ENCODE measurements around the gene SLC7A7.
A peak's percentile ranks its signal among the peaks of the same experiment; 100 is the strongest.
"Not testable (repeated sequence)": the region's sequence is repeated elsewhere in the genome, so short reads cannot be mapped to it uniquely, and the experiment has no call there.

SLC7A7 gene

DNA sequence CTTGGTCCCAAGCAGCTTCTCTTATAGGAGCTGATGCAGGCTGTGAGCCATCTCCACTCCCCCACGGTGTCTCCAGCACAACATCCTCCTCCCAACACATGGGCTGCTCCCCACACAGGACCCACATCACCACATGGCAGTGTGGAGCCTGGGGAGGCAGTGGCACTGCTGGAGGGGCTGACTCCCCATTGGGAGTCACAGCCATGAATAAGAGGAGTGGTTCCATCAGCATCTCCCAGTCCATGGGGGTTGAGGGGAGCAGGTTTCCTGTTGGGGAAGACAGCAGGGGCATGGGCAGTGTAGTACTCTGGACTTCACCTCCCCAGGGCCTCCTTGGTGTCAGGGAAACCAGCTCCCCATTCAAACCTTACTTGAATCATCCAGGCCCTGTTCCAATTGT lies 89.2 kb downstream of the SLC7A7 start:
- no peaks in the 10 kb centered on the region for H3K36me3 ChIP-seq (ENCODE audit: control insufficient read depth in 2 of 2, insufficient read depth in 1 of 2, low read length in 2 of 2)
- no peak overlapping the region for H3K4me3 ChIP-seq (ENCODE audit: low read depth, low read length)
- no peaks in the 10 kb centered on the region for H3K9me3 ChIP-seq (ENCODE audit: control insufficient read depth, insufficient read depth, low read depth, low read length)
- H3K4me1 ChIP-seq (ENCODE audit: control insufficient read depth, insufficient read depth, low read length) = no peaks in the 10 kb centered on the region
- CTCF ChIA-PET = interaction anchor here (0.7 to 1.2 kb wide), 2 partner anchors 62 to 81 kb away, joined by 3 to 5 read pairs; no protein-coding TSS in a partner anchor
- no peak for TF ChIP-seq ZNF670 (tag by site-specific recombination; IDR thresholded peaks at IDR 0.05; ENCODE audit: low read depth)
- no peak for TF ChIP-seq ZNF335 (tag by site-specific recombination; conservative IDR thresholded peaks at IDR 0.05)
- TF ChIP-seq ZIC2 (tag by site-specific recombination; IDR thresholded peaks at IDR 0.05) = peak; percentile 72
- no peak for TF ChIP-seq ZNF555 (tag by site-specific recombination; conservative IDR thresholded peaks at IDR 0.05)
- TF ChIP-seq GLIS1 (tag by site-specific recombination; IDR thresholded peaks at IDR 0.05) = peak; percentile 43; the same call in 1 of the 2 replicates
- no peak overlapping the region for H3K27ac ChIP-seq (ENCODE audit: extremely low read depth, low read depth, low read length)
- POLR2A ChIA-PET = no interaction called here

- H3K27ac ChIP-seq (ENCODE audit: extremely low read depth, low read depth, low read length); H3K4me1 ChIP-seq (ENCODE audit: control insufficient read depth, insufficient read depth, low read length); H3K36me3 ChIP-seq (ENCODE audit: control insufficient read depth in 2 of 2, insufficient read depth in 1 of 2, low read length in 2 of 2); H3K4me3 ChIP-seq (ENCODE audit: low read depth, low read length); POLR2A ChIA-PET; H3K9me3 ChIP-seq (ENCODE audit: control insufficient read depth, insufficient read depth, low read depth, low read length): not testable (repeated sequence)
- CTCF ChIA-PET = interaction anchor here (0.7 to 1.2 kb wide), 2 partner anchors 61 to 82 kb away, joined by 3 to 5 read pairs; no protein-coding TSS in a partner anchor
Measured at GRCh38 chr14:22725374-22725773, 89.9 kb downstream of the SLC7A7 start.

GRCh38 chr14:22724847-22725246 lies 90.4 kb downstream of the SLC7A7 start:
- H3K9me3 ChIP-seq (ENCODE audit: control insufficient read depth, insufficient read depth, low read depth, low read length); POLR2A ChIA-PET; H3K27ac ChIP-seq (ENCODE audit: extremely low read depth, low read depth, low read length); H3K36me3 ChIP-seq (ENCODE audit: control insufficient read depth in 2 of 2, insufficient read depth in 1 of 2, low read length in 2 of 2); H3K4me1 ChIP-seq (ENCODE audit: control insufficient read depth, insufficient read depth, low read length); H3K4me3 ChIP-seq (ENCODE audit: low read depth, low read length): not testable (repeated sequence)
- CTCF ChIA-PET = interaction anchor here (1.2 kb wide), 1 partner anchor 60 kb away, joined by 5 read pairs; no protein-coding TSS in a partner anchor

DNA sequence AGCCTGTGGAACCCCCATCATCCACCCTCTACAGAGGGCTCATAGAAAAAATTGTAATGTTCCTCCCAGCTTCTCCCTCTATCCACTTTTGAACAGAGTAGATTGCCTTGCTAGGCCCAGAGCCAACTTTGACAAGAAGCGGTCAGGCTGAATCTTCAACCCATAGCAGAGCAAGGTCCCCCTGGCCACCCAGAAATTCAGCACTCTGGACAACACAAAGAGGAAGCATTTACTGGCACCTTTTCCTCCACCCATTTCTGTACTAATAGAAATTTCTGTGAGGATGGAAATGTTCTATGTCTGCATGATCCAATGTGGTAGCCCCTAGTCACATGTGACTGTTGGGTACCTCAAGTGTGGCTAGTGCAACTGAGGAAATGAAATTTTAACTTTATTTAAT lies 91.4 kb downstream of the SLC7A7 start:
- CTCF ChIA-PET = interaction anchor here (0.7 to 1.2 kb wide), 2 partner anchors 66 to 167 kb away, joined by 3 read pairs; no protein-coding TSS in a partner anchor
- TF ChIP-seq ZSCAN18 (tag by site-specific recombination; IDR thresholded peaks at IDR 0.05) = no peak
- peak; percentile 81 for TF ChIP-seq REST (tag by site-specific recombination; IDR thresholded peaks at IDR 0.05)
- Histone ChIP-seq H3K4me3 (ENCODE audit: low read depth, low read length) (no peak overlapping the region), H3K4me1 (ENCODE audit: control insufficient read depth, insufficient read depth, low read length) (no peaks in the 10 kb centered on the region), H3K36me3 (ENCODE audit: control insufficient read depth in 2 of 2, insufficient read depth in 1 of 2, low read length in 2 of 2) (no peaks in the 10 kb centered on the region), H3K9me3 (ENCODE audit: control insufficient read depth, insufficient read depth, low read depth, low read length) (no peaks in the 10 kb centered on the region), H3K27ac (ENCODE audit: extremely low read depth, low read depth, low read length) (no peak overlapping the region)
- POLR2A ChIA-PET = no interaction called here
